DND-41 (cell line): ENCODE measurements around the gene ARL14EPL.

ENCODE experiments used
- EZH2 ChIP-seq: IDR thresholded peaks from 3 replicates; pipeline ENCODE4 v1.6.1; 2012; ENCODE audit warnings: borderline replicate concordance, low read depth, mild to moderate bottlenecking, moderate library complexity, low read length, inconsistent platforms; ENCODE audit not compliant: severe bottlenecking
- TF ChIP-seq, protein P1 (sequence below): IDR thresholded peaks from 2 replicates; pipeline ENCODE4 v1.5.1; 2012; ENCODE audit warnings: borderline replicate concordance, low read length, moderate library complexity, mild to moderate bottlenecking; ENCODE audit not compliant: poor library complexity, severe bottlenecking; ENCODE audit errors: extremely low read depth

DNA sequence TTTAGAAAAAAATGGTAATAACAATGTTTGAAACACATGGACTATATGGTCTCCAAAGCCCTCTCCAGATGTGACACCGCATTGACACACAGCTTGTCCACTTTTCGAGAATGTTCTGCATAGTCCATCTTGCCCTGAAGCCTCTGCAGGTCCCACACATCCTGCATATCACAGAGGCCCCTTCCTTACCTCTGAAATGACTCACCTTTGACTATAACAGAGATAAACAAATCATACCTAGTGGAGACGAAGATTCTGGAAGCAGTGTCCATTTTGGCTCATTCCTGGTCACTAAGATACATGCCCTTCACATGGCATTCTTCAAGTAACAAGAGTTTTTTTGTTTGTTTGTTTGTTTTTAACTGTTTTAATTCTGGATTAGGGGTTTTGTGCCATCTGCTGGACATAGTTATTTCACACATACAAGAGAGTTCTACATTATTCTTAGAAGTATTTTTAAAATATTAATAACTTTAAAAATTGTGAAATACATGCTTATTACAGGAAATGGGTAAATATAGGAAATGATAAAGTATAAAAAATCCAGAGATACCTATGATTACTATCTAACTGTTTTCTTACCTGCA, 5.1 kb downstream of the ARL14EPL start:
- TF ChIP-seq, protein P1, sequence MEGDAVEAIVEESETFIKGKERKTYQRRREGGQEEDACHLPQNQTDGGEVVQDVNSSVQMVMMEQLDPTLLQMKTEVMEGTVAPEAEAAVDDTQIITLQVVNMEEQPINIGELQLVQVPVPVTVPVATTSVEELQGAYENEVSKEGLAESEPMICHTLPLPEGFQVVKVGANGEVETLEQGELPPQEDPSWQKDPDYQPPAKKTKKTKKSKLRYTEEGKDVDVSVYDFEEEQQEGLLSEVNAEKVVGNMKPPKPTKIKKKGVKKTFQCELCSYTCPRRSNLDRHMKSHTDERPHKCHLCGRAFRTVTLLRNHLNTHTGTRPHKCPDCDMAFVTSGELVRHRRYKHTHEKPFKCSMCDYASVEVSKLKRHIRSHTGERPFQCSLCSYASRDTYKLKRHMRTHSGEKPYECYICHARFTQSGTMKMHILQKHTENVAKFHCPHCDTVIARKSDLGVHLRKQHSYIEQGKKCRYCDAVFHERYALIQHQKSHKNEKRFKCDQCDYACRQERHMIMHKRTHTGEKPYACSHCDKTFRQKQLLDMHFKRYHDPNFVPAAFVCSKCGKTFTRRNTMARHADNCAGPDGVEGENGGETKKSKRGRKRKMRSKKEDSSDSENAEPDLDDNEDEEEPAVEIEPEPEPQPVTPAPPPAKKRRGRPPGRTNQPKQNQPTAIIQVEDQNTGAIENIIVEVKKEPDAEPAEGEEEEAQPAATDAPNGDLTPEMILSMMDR = no peak
- TF ChIP-seq EZH2 = no peak
